DLD1 (cell line): Measurements from ENCODE around the gene RAB11A.
"Not testable (repeated sequence)": the region's sequence is repeated elsewhere in the genome, so short reads cannot be mapped to it uniquely, and the experiment has no call there.

ENCODE experiments used
- in situ Hi-C: cut with HindIII; loops from 2 replicates; pipeline ENCODE4 v1.10.0; 2017; ENCODE audit warnings: low sequenced_read_pairs

Gene RAB11A

DNA sequence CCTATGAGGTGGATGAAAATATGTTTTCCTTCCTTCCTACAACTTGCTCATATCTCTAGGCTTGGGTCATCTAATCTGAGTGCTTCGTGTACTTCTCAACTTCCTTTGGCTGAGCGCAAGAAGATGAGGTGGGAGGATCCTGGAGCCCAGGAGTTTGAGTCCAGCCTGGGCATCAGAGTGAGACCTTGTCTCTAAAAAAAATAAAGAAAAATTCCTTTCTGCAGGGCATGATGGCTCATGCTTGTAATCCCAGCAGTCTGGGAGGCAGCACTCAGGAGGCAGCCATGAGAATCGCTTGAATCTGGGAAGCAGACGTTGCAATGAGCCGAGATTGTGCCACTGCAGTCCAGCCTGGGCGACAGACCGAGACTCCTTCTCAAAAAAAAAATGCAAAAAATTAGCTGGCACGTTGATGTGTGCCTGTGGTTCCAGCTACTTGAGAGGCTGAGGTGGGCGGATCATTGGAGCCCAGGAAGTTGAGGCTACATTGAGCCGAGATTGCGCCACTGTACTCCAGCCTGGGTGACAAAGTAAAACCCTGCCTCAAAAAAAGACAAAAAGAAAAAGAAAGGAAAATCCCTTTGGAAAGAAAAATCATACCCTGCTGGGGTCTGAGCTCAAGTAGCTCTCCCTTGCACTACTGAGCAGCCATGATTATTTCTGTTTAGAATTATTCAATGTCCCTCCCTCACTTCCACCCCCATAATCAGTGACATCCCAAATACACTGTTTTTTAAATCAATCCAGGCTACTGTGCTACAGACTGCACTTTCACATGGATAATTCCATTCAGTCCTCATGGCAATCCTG lies 28.0 kb upstream of the RAB11A start:
- in situ Hi-C loops, result no loop called here

DNA sequence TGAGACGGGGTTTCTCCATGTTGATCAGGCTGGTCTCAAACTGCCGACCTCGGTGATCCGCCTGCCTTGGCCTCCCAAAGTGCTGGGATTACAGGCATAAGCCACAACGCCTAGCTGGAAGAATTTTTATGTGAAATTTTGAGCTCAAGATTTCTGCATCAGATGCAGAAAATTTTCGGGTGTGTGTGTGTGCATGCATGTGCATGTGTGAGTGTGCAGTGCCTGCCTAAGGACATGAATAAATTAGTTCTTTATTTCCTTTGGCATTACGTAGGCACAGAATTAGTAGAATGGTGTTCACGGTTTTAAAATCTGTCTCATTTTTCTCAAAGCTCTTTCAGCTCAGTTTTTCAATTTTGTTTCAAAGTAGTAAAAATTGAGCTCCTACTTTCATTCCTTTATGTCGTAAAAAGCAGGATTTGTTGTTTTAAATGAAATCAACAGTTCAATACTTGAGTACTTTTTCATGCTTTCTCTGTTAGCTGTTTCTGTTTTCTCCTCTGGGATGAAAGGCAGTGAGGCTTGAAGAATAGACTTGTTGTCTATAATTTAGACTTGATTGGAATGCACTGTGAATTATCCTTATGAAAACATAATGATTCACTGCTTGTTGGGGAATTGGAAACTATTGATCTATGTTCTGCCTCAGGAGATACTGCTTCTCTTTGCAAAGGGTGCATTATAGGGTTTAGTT lies 23.3 kb upstream of the RAB11A start:
- in situ Hi-C loops, result no loop called here

DNA sequence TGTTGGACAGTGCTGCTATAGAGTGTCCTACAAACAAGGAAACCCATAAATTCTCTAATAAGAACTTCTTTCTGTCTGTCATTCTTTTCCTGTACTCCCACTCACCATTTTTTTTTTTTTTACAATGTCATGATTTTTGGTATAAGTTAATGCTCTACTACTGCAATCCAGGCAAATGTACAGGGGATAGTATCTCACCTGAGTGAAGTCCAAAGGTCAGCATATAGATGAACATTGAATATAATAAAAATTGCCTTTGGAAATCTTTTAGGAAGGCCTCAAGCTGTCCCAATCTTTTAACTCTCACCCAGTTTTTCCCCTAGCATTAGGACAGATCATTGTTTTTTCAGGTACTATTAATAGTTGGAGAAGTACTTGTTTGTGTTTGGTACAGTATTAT lies 21.3 kb upstream of the RAB11A start:
- in situ Hi-C loops, result no loop called here

DNA sequence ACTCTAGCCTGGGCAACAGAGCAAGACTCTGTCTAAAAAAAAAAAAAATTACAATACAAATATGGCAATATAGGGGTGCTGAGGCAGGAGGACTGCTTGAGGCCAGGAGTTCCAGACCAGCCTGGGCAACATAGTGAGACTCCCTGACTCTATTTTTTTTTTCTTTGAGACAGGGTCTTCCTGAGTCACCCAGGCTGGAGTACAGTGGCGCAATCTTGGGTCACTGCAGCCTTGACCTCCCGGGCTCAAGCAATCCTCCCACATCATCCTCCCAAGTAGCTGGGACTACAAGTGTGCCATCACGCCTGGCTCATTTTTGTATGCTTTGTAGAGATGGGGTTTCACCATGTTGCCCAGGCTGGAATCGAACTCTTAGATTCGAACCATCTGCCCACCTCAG lies 17.3 kb upstream of the RAB11A start:
- in situ Hi-C loops, result no loop called here

DNA sequence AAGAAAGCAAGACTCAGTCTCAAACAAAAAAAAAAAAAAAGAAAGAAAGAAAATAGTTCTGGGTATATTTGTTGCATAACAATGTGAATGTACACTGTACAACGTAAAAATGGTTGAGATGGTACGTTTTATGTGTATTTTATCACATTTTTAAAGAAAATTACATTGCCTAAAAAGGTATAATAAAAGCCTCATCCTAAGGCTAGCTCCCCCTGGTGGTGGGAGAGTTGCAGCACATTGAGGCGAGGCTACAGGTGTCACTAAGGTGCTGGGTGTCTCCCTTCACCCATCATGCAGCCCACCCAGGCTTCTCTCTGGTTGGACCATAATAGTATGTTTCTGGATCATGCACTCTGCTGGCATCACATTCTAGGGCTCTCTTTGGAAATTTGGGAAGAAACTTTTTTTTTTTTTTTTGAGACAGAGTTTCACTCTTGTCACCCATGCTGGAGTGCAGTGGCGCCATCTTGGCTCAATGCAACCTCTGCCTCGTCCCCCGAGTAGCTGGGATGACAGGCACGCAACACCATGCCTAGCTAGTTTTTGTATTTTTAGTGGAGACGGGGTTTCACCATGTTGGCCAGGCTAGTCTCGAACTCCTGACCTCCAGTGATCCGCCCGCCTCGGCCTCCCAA lies 12.4 kb upstream of the RAB11A start:
- in situ Hi-C loops, result no loop called here

DNA sequence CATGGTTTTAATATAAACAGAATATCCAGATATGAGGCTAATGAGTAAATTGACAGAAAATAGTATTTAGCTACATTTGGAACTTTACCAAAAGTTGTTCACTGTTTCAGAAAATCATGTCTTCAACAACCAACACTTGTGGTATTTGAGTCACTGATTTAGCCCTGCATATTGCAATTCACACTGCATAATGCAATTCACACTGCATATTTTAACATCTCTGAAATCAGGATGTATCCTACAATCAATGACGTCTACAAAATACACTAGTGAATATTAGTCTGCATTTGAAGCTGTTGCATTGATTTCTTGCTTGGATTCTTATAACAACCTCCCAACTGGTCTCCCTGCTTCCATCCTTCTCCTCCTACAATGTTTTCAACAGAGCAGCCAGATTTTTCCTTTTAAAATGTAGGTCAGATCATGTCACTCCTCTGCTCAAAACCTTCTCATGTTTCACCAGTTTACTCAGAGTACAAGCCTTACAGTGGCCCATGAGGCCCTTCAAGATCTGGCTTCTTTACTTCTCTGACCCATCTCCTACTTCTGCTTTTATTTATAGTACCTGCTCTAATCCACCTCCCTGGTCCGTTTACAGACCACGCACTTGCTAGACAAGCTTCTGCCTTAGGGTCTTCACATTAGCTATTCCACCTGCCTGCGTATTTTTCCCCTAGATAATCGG lies 11.4 kb upstream of the RAB11A start:
- in situ Hi-C loops, result no loop called here

DNA sequence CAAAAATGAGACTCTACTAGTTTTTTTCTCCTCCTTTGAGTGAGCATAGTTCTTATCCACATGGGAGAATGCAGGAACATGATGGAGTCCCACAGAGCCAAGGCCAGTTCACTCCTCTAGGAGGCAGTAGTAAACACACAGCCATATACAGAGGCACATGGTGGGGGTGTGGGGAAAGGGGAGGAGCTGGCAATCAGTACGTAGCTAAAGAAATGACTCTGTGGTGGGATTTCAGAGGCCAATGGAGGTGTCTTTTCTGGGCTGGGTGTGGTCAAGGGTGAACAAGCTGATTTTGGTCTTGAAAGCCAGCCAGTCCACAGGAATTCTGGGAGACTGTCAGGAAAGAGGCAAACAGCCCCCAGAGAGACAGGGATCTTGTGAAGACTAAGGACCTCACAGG lies 6.6 kb upstream of the RAB11A start:
- in situ Hi-C loops, result no loop called here

DNA sequence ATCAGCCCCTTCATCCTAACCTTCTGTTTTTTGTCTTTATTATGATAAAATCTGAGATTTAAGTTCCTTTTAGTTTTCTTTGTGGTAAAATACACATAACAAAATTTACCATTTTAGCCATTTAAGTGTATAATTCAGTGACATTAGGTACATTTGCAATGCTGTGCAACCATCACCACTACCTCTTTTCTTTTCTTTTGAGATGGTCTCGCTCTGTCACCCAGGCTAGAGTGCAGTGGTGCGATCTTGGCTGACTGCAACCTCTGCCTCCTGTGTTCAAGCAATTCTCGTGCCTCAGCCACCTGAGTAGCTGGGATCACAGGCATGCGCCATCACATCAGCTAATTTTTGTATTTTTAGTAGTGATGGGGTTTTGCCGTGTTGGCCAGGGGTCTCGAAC lies 6.2 kb upstream of the RAB11A start:
- in situ Hi-C loops, result no loop called here

DNA sequence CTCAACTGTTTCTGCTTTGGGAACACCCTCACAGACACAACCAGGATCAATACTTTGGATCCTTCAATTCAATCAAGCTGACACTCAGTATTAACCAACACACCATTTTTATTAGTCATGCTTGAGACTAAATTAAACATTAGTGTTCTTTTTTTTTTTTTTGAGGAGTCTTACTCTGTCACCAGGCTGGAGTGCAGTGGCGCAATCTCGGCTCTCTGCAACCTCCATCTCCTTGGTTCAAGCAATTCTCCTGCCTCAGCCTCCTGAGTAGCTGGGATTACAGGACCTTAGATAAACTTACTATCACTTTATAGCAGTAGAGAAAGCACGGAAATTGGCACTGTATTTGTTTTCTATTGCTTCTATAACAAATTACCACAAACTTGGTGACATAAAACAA lies 2.0 kb upstream of the RAB11A start:
- in situ Hi-C loops, result no loop called here

DNA sequence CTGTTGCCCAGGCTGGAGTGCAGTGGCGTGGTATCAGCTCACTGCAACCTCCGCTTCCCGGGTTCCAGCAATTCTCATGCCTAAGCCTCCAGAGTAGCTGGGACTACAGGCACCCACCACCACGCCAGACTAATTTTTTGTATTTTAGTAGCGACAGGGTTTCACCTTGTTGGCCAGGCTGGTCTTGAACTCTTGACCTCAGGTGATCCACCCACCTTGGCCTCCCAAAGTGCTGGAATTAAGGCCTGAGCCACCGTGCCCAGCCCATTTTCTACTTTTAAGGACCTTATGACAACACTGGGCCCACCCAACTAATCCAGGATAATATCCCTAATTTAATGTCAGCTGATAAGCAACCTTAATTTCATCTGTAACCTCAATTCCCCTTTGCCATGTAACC lies 1.4 kb upstream of the RAB11A start:
- in situ Hi-C loops, result not testable (repeated sequence)

DNA sequence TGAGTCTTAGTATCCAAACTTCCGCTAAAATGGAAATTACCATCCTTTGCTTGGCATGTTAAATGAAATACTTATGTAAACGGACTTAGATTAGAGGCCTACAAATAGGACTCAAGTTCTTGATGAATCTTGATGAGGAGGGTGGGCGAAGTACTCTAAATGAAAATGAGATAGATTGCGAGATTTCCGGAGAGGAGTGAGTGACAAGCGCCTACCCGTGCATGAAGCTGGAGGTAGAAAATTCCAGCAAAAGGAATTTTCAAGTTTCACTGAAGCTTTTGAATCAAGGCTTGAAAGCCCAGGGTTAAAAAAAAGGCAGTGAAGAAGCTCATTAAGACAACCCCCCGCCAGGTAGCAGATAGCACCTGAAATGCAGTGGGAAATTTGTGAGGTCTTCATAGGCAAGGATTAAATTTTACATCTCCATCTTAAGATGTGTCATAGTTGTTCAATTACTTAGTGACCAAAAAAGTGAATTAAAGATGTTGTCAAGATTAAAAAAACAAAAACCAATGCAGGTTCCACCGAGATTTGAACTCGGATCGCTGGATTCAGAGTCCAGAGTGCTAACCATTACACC lies 655 bp upstream of the RAB11A start:
- in situ Hi-C loops, result no loop called here

DNA sequence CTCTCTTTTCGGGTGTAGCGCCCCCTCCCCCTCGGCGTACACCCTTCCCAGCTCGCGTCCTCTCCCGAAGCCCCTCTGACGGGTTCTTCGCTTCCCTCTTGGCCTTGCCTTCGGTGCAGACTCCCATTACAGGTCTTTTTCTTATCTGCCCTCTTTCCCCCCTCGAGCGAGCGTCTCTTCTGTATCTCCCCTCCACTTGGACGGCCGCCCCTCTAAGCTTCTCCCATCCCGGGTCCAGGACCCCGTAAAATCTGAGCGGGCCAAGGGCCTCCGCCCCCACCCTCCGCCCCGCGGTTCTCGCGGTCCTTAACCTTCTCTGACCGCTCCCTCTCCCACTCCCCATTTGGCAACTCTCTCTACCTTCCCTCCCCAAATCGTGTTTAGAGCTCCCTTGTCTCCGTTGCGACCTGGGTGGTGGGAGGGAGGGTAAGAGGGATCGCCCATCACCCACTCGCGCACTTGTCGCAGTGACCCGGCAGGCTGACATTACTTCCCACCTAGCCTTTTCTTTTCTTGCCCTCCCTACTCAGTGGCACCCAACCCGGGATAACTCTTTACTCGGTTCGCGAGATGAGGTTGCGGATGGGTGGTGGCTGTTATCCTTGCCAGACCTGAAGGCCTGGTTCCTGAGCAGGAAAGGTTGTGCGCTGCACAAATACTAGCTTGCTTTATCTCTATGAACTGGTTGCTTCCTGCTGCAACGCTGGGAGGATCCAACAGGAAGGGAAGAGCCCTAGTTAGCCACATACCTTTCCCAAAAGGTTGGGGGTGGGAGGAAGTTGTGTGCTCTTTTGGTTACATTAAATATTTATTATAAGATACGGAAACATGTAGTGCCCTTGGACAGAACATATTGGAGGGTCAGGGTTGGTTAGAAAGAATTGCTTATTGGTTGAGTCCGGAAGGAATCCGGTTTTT lies 922 bp downstream of the RAB11A start:
- in situ Hi-C loops, result no loop called here

DNA sequence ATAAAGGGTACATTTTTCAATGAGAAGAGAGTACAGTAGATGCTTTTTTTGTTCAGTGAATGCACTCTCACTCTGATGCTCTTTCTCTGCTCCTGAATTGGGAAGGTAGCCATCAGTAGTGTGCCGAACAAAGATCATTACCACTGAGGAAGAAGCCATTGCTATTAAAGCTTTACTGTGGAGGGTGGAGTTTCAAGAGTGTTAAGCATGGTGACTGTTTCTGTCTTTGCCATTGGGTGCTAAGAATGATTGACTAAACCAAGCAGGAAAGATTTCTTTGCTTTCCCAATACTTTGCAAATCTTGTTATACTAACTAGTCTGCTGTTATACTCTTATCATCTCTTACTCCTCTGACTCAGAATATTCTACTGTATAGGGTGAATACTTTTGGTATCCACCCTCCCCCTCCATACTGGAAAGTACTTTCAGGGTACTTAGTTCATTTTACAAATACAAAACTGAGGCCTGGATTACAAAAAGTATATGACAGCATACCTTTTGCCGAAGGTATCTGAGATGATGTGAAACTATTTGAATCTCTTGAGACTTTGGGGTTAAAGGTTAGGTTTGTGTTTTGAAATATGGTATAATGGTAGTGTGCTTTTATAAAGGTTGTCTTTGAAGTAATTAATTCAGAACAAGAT lies 1.7 kb downstream of the RAB11A start:
- in situ Hi-C loops, result no loop called here

DNA sequence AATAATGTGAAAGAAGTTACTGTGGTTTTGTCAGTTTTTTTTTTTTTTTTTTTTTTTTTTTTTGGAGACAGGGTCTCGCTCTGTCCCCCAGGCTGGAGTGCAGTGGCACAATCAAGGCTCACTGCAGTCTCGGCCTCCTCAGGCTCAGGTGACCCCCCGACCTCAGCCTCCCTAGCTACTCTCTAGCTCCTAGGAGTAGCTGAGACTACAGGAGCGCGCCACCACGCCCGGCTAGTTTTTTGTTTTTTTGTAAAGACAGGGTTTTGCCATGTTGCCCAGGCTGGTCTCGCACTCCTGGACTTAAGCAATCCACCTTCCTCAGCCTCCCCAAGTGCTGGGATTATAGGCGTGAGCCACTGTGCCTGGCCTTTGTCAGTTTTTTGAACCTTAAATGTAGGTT lies 2.6 kb downstream of the RAB11A start:
- in situ Hi-C loops, result not testable (repeated sequence)

DNA sequence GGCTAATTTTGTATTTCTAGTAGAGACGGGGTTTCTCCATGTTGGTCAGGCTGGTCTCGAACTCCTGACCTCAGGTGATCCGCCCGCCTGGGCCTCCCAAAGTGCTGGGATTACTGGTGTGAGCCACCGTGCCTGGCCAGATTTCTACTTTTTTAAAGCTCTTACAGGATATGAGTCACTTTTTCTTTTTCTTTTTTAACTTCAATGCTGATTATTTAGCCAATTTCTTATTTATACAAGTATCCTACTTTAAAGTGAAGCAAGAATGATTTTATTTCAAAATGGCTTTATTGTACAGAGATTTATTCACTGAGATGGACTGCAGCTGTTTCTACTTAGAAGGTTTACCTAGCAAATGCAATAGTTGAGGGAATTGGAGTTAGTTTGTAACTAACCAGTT lies 3.3 kb downstream of the RAB11A start:
- in situ Hi-C loops, result not testable (repeated sequence)

DNA sequence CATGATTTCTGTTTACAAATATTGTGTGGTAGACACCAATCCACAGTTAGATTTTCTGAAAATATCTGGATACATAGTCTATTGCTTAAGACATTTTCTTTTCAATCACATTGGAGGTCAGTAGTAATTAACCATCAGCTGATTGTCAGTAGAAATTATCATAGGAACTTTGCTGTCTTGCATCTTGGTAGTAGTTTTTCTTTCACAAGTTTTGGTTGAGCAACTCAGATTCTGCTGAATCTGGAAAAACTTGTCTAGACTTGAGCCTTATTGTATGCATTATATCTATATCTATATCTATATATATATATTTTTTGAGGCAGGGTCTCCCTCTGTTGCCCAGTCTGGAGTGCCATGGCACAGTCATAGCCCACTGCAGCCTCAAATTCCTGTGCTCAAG lies 4.0 kb downstream of the RAB11A start:
- in situ Hi-C loops, result no loop called here

DNA sequence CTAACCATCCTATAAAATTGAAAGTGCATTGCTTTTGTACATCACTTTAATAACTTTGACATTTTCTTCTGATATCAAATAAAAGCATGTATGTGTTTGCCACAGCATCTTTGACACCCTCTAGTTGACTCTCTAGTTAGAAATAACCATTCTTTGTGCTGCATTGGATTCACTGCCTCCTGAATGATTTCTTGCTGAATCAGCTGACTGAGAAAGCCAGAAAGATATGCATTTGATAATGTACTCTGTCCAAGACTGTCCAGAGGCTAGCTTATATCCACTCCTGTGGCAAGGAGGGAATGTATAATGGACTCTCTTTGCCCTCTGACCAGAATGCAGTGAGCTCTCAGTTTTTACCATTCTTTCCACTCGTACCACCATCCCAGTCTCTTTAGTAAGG lies 6.2 kb downstream of the RAB11A start:
- in situ Hi-C loops, result no loop called here

DNA sequence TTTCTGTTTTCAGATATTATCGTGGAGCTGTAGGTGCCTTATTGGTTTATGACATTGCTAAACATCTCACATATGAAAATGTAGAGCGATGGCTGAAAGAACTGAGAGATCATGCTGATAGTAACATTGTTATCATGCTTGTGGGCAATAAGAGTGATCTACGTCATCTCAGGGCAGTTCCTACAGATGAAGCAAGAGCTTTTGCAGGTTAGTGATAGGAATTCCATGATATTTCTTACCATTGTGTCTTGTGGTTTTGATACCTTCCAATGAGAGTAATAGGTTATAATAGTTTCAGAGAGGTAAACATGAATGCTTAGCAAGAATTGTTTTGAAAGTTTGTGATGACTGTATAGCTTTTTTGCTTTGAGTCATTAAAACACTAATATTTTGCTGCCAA lies 8.5 kb downstream of the RAB11A start:
- in situ Hi-C loops, result no loop called here

DNA sequence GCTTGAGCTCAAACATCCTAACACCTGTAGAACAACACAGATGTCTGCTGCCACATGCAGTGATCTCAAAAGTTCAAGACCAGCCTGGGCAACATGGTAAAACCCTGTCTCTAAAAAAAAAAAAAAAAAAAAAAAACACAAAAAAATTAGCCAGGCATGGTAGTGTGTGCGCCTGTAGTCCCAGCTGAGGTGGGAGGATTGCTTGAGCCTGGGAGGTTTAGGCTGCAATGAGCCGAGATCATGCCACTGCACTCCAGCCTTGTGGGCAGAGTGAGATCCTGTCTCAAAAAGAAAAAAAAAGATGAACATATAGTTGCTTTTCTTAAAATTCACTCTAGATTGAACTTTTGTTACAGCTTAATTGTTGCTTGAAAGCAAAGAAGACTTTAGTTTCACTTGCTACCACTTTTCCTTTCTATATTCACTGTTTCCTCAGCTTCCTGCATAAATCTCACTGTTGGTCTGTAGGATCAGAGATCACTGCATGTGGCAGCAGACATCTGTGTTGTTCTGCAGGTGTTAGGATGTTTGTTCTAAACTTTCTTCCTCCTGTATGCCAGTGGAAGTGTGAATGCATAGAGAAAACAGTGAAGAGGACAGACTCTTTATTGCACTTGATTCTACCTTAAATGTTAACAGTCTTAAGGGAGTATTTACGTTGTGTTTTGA lies 12.6 kb downstream of the RAB11A start:
- in situ Hi-C loops, result no loop called here
